Measurements from ENCODE around the gene RHAG.

DNA sequence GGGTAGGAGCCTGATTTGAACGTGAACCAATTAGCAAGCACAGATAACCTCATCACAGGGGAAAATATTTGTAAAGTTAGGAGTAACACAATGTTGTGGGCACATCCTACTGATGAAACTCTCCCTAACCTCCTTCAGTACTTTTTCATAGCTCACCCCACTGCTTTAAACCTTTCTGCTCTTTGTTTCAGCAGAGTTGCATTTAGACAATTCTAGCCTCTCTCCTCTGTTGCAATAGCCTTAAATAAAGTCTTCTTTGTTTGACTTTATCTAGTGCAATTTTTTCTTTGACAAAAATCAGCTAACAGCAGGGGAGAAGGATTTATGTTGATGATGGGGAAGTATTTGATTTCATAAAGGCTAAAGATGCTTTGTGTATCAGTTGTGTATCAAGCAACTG is 72.1 kb downstream of the RHAG start:
- TF ChIP-seq CTCF (IDR thresholded peaks at IDR 0.05; ENCODE audit: low read length) (no peak), EZH2phosphoT487 (IDR thresholded peaks at IDR 0.05; ENCODE audit: low read length) (no peak)
